Ammon's horn (tissue), 1 donor: ENCODE measurements around the gene IDH3G.

ENCODE experiments used
- DNase-seq: peaks from one replicate; pipeline ENCODE4 v3.0.0-alpha.2; 2016; ENCODE audit warnings: low spot score

Gene IDH3G

GRCh38 chrX:153791104-153791852 lies 2.9 kb downstream of the IDH3G start:
- no peak for DNase-seq

GRCh38 chrX:153789654-153790053 lies 4.5 kb downstream of the IDH3G start:
- no peak for DNase-seq

- DNase-seq: no peak
Measured at GRCh38 chrX:153786669-153787068, 7.5 kb downstream of the IDH3G start.

- no peak for DNase-seq
Measured at GRCh38 chrX:153784325-153784967, 9.7 kb downstream of the IDH3G start.

GRCh38 chrX:153783378-153784013 lies 10.7 kb downstream of the IDH3G start:
- no peak for DNase-seq

GRCh38 chrX:153782871-153783270 lies 11.3 kb downstream of the IDH3G start:
- no peak for DNase-seq

- DNase-seq: no peak
Measured at GRCh38 chrX:153782313-153782712, 11.9 kb downstream of the IDH3G start.

GRCh38 chrX:153781428-153782047 lies 12.6 kb downstream of the IDH3G start:
- DNase-seq: no peak

GRCh38 chrX:153780678-153781427 lies 13.3 kb downstream of the IDH3G start, which contains the start of gene SRPK3:
Gene SRPK3 (plus strand): TSS chrX:153781041. CDS start chrX:153781087, 46 bp downstream.
- no peak for DNase-seq

GRCh38 chrX:153779891-153780677 lies 14.1 kb downstream of the IDH3G start:
- no peak for DNase-seq

GRCh38 chrX:153778684-153779101 lies 15.5 kb downstream of the IDH3G start:
- DNase-seq: no peak

GRCh38 chrX:153778181-153778580 lies 16.0 kb downstream of the IDH3G start:
- DNase-seq: no peak

- DNase-seq: no peak
Measured at GRCh38 chrX:153777261-153778090, 16.7 kb downstream of the IDH3G start.

GRCh38 chrX:153776611-153777045 lies 17.5 kb downstream of the IDH3G start:
- no peak for DNase-seq

GRCh38 chrX:153776120-153776599 lies 18.0 kb downstream of the IDH3G start:
- DNase-seq: no peak

- no peak for DNase-seq
Measured at GRCh38 chrX:153775293-153776119, 18.7 kb downstream of the IDH3G start.

GRCh38 chrX:153774576-153775292 lies 19.4 kb downstream of the IDH3G start:
- no peak for DNase-seq
